Measurements from ENCODE around the gene NUDT11.

- TF ChIP-seq CTCF (IDR thresholded peaks at IDR 0.05; ENCODE audit: insufficient read depth, low read depth, low read length) (no peak), EZH2 (IDR thresholded peaks at IDR 0.05; ENCODE audit: insufficient read depth, low read length) (no peak)
Observed at GRCh38 chrX:51440365-51440764, 56.0 kb downstream of the NUDT11 start.

Measured in astrocyte (in vitro differentiated cells and primary cell).